Peyer's patch (tissue), 4 donors: ENCODE data around the gene PALD1.

Source experiments
- CTCF ChIP-seq, 6 experiments: fragments of 450-650 bp in 4 of 6; fragments of 200-600 bp in 2 of 6; sonication (generic) in 1 of 6; IDR thresholded peaks; one replicate each; pipeline ENCODE4 v1.5.1; 2017 to 2019; ENCODE audit warnings: antibody characterized with exemption in 6 of 6, mild to moderate bottlenecking in 3 of 6, moderate library complexity in 1 of 6
- POLR2A ChIP-seq, 2 donors: fragments of 450-650 bp; IDR thresholded peaks; one replicate each; pipeline ENCODE4 v1.5.1; 2017; ENCODE audit warnings: antibody characterized with exemption in 2 of 2, mild to moderate bottlenecking in 2 of 2, moderate library complexity in 2 of 2

GRCh38 chr10:70615211-70615610 lies 136.6 kb downstream of the PALD1 start:
- TF ChIP-seq CTCF (IDR thresholded peaks at IDR 0.05) (no peak), POLR2A (IDR thresholded peaks at IDR 0.05) (no peak)
